Retinal pigment epithelial cell (primary cell): ENCODE data around the gene MRPL46.
"Not testable (repeated sequence)": the region's sequence is repeated elsewhere in the genome, so short reads cannot be mapped to it uniquely, and the experiment has no call there.

ENCODE experiments used
- DNase-seq: peaks from one replicate; pipeline ENCODE4 v3.0.0-alpha.2; 2010; ENCODE audit warnings: low read depth
- H3K4me3 ChIP-seq: 2 replicates; pipeline ENCODE4 v1.5.1; 2011; ENCODE audit warnings: mild to moderate bottlenecking, low read length, control low read depth, moderate library complexity
- CTCF ChIP-seq: conservative IDR thresholded peaks from 2 replicates; pipeline ENCODE4 v1.5.1; 2011; ENCODE audit warnings: low read depth, low read length, control low read depth, inconsistent platforms

Gene MRPL46

GRCh38 chr15:88447741-88448140, 19.4 kb downstream of the MRPL46 start:
- no peak for TF ChIP-seq CTCF
- no peak for DNase-seq

GRCh38 chr15:88447206-88447605, 20.0 kb downstream of the MRPL46 start:
- no peak for DNase-seq
- H3K4me3 ChIP-seq = no peak overlapping the region
- TF ChIP-seq CTCF = no peak

More at GRCh38 chr15:88447741-88448140, 19.4 kb downstream of the MRPL46 start:
- H3K4me3 ChIP-seq = no peak overlapping the region

GRCh38 chr15:88441076-88441730, 26.0 kb downstream of the MRPL46 start:
- DNase-seq = no peak
- no peak for TF ChIP-seq CTCF
- H3K4me3 ChIP-seq = no peak overlapping the region

GRCh38 chr15:88440021-88440420, 27.2 kb downstream of the MRPL46 start:
- DNase-seq = no peak

GRCh38 chr15:88438181-88438580, 29.0 kb downstream of the MRPL46 start:
- DNase-seq = no peak
- no peak overlapping the region for H3K4me3 ChIP-seq
- TF ChIP-seq CTCF = no peak

More at GRCh38 chr15:88440021-88440420, 27.2 kb downstream of the MRPL46 start:
- TF ChIP-seq CTCF = no peak
- no peak overlapping the region for H3K4me3 ChIP-seq

- H3K4me3 ChIP-seq, DNase-seq: not testable (repeated sequence)
Observed at GRCh38 chr15:88434106-88434505, 33.1 kb downstream of the MRPL46 start.

GRCh38 chr15:88433046-88433685, 34.0 kb downstream of the MRPL46 start:
- H3K4me3 ChIP-seq = no peak overlapping the region
- no peak for TF ChIP-seq CTCF
- no peak for DNase-seq
